HS-5 (cell line): ENCODE results near the gene UQCC2.
A peak's percentile ranks its signal among the peaks of the same experiment; 100 is the strongest.

Experiments
- DNase-seq: peaks from one replicate; pipeline ENCODE4 v3.0.0-alpha.2; 2012; ENCODE audit warnings: low read depth

The UQCC2 gene

DNA sequence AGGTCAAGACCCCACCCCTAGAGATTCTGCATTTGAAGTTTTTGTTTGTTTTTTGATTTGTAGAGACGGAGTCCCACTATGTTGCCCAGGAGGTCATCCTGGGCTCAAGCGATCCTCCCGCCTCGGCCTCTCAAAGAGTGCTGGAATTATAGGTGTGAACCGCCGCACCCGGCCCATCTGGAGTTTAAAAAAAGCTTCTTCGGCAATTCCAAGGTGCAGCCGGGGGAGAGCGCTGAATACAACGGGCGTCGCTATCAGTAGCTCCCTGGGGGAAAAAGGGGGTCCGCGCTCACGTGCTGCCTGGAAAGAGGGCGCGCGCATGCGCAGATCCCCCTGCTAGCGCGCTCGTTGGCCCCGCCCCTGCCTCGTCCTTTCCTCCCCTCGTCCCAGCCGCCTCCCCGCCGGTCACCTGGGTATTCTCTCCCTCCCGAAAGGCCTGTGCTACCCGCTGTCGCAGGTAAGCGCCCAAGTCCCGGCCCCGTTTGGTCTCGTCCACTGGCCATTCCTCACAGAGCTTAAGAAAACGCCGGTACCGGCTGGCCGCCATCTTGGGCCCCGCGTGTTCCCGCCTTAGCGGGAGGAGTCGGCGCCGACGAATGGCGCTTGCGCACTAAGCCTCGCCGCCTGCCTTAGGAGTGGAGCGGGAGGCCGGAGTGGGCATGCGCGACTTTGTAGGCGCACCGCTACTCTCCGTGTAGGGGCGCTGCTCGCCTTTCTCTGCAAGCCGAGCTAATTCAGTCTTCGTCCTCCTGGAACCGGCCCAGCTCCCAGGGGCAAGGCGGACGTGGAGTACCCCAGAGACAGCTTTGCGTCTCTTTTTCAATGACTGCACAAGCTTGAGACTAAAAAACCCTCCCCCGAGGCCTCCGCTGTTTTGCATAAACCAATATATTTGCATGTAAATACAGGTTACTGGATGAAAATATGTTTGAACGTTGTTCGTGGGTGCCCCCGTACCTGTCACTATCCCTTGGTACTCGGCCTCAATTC lies at the start of gene UQCC2:
TSS of gene UQCC2 (minus strand) at position 561 of the 990 bp plus-strand sequence. CDS start at position 547, 14 bp downstream.
- DNase-seq, result peak; percentile 85

DNA sequence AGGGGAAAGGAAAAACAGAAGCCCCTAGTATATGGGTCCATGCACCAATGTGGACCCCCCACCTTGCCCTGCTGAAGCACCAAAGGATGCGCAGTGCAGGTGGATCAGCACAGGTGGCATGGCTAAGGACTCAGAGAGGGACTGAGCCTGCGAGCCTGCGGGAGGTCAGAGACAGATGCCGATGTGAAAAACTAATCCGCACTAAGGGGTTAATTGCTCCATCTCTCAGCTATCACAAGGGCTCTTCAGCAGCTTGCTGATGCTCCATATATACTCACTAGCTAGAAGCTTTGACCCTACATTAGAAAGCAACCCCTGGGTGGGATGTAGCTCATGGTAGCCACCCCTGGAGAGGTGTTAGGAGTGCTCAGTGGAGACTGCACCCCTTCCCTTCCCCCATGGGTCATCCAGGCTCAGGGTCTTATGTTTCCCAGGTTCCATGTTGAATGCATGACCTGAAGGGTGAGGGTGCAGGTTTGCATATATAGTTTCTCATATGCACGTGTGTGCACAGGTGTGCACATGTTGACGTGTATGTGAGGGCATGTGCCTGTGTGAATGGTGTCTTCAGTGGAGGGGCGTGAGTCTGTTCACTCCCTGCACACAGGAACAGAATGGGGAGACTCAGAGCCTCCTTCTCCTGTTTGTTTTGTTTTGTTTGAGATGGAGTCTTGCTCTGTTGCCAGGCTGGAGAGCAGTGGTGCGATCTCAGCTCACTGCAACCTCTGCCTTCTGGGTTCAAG lies 48.6 kb upstream of the UQCC2 start:
- no peak for DNase-seq

DNA sequence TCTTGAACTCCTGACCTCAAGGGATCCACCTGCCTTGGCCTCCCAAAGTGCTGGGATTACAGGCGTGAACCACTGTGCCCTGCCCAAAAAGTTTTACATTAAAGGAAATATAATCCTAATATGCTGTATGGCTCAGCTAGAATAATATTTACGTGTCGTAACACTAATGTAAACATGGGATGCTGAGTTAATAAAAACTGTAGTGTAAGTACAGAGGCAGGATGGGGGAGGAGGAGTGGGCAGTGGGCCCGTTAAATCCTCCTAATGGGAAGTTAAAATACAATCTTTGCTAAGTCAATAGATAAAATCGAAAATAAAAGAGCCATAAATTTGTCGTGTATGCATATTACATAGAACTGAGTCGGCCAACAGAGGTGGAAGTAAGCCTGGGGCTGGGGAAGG lies 47.3 kb upstream of the UQCC2 start:
- no peak for DNase-seq

DNA sequence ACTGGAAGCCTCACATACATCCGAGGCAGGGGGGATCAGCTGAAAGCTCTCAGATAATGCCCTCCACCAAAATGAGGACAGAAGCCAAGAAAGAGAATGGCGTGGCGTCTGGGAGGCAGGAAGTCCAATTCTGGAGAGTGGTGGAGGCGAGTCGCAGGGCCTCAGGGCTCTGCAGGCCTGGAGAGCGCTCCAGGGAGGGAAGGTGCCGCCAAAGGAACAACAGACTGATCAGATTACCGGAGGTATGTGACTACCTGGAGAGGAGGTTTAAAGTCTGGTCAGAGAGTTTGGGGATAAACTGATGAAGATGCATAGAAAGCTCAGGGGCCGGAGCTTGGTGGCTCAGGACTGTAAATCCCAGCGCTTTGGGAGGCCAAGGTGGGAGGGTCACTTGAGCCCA lies 46.4 kb upstream of the UQCC2 start:
- no peak for DNase-seq

DNA sequence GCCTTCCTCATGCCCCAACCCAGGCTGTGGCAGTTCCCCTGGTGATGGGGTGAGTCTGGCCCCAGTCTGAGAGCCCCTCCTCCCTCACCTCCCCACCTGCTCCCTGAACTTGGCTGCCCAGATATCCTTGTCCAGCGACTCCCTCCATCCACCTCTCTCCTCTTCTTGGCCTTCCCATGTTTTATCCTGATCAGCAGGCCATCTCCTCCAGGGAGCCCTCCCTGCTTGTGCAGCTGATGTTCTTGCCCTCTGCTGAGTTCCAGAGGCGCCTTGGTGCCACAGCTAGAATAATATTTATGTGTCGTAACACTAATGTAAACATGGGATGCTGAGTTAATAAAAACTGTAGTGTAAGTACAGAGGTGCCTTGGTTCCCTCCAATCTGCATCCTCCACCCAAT lies 45.6 kb upstream of the UQCC2 start:
- DNase-seq, result no peak

DNA sequence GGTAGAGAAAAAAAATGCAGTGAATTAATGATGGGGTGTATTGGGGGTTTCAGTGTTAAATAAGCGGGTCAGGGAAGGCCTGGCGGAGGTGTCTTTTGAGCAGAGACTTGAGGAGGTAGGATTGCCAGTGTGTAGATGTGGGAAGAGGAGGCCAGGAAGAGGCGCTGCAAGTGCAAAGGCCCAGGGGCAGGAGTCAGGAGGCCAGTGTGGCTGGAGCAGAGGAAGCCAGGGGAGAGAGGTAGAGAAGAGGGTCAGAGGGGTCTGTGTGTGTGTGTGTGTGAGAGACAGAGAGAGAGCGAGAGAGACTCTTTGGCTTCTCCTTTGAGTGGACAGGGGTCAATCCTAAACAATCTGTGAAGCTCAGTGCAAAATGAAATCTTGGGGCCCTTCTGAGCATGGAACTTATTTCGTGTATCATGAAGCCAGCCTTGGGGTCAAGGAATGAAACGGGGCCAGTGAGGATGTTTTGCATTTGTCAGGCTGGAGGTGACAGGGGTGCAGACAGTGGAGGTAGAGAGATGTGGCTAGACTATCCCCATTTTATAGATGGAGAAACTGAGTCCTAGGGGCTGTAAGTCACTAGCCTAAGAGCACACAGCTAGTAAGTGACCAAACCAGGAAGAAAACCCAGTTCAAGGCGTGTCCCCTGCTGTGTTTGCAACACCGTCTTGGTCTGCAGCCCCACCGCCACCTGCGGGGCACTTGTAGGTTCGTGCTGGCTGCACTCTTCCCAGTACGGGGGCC lies 44.9 kb upstream of the UQCC2 start:
- no peak for DNase-seq

DNA sequence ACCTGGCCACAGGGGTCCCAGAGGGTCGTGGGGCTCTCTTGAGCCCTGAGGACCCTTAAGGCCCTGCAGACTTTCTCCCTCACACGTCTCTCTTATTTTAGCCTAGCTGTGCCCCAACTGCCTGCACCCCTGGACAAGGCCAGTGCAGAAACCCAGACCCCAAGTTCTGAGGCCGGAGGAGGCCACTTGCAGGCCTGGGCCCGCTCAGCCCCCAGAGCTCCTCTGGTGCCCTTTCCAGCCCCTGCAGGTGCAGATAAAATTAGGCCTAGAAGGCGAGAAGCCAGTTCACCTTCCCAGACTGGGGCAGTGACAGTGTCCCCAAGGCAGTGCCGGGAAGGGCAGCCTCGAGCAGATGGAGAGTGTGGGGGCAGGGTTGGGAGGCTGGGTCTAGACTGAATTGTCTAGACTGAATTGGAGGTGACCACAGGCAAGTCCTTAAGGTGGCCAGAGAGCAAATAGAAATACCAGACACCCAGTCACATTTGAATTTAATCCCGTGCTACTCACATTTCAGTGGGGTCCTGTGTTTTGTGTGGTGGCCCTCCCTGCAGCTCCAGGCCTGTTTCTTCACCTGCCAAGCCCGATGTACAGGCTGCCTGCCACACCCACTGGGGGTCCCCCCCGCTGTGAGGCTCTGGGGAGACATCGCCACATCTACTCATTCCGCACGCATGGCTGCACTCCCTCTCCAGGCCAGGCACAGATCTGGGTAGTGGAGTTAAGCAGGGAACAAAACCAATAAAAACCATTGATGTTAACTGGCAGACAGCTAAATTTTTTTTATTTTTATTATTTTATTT lies 43.8 kb upstream of the UQCC2 start:
- DNase-seq, result no peak

DNA sequence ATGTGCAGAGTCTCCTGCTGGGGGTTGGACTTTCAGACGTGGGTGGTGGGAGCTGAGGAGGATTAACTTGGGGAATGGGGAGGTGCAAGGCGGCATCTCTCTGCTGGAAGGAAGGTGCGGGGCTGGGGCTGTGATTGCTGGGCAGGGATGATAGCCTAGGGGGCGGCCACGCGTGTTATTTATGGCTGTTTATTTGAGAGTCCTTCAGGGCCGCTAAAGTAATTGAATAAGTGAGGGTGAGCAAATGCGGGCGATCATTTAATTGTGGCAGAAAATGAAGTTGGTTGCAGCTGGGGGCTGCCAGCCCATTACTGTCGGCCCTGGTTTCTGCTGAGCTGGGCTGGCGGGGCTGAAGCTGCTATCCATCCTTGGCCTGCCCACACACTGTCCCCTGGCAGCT lies 42.7 kb upstream of the UQCC2 start:
- DNase-seq, result no peak

DNA sequence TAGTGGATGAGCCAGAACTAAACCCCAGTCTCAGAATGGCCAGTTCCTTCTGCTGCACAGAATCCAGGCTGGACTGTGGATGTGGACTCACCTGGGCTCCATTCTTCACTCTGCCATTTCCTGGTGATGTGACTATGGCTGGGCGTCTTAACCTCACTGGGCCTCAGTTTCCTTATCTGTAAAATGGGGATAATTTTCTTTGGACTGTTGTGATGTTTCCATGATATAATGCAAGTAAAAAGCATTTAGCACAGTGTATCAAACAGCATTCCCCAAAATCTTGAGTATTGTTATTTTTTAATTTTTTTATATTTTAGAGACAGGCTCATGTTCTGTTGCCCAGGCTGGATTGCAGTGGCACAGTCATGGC lies 41.1 kb upstream of the UQCC2 start:
- DNase-seq, result no peak

DNA sequence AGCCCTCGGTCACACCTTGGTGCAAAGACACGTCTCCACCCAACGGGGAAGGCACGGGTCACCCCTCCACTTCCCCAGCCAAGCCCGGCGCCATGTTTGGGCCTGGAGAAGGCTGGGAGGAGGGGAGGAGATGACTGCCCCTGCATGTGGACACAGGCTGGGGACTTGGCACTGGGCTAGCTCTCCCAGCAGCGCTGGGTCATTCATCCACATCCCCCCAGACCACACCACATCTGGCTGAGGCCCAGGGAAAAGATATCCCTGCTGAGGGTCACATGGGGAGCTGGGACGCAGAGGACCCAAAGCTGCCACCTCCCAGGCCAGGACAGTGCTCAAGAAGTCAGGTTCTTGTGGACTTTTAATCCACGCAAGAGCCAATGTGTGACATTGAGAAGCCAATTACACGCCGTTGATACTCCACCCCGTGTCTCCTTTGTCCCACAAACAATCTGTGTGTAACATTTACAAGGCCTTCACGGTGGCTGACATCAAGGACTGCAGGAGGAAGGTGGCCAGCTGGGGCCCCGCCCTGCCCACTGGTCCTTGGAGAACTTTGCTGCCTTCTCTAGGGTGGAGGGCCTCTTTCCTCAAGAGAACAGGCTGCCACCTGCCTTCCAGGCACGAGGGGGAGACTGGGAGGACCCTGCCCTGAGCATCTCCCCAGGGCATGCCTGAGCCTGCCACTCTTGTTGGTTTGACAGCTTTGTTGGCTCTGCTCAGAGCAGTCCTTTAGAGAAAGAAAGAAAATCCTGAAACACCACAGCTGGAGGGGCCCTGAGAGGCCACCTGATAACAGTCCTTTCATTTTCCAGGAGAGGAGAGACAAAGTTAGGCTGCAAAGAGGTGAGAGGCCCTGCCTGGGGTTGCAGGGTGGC lies 40.5 kb upstream of the UQCC2 start:
- no peak for DNase-seq

DNA sequence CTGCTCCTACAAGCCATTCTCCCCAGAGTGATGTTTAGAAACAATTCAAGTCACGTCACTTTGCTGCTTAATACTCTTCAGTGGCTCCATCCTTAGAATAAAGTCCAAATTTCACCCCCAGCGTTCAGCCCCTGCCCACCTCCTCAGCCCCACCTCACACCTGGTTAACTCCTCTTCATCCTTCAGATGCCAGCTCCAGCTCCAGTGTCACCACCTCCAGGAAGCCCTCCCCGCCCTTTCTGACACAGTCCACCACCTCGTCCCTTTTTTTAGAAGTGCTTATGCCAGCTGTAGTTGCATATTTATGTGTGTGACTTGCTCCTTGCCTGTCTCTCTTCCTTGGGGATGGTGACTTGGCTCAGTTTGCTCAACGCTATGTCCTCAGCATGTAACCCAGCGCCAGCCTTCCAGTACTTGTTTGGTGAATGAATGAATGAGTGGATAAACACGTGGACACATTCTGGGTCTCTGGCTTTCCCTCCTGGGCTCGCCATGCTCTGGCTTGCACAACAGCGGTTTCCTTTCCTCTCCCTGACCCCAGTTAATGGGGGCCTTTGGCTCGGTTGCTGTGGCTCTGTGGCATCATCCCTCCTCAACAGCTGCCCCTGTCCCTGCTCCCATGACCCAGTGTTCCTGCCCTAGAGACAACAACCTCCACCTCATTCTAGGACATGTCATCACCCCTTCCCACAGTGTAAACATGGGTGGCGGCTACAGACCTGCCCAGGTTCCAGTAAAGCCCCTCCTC lies 38.9 kb upstream of the UQCC2 start:
- DNase-seq, result no peak

DNA sequence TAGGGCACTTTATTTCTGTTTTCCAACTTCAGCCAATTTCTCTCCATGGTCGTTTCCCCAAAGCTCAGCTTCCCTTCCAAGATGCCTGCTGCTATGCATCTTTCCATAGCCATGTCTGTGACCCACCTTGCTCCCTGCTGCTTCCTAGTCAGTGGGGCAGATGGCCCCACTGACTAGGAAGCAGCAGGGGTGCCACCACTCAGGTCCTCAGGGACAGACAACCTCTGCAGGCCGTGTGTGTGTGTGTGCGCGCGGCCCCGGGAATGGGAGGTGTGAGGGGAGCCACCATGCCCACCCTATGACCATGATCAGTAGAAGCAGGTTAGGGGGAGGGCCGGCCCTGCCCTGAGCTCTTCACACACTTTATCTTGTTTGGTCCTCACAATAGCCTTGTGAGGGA lies 37.9 kb upstream of the UQCC2 start:
- DNase-seq, result no peak

DNA sequence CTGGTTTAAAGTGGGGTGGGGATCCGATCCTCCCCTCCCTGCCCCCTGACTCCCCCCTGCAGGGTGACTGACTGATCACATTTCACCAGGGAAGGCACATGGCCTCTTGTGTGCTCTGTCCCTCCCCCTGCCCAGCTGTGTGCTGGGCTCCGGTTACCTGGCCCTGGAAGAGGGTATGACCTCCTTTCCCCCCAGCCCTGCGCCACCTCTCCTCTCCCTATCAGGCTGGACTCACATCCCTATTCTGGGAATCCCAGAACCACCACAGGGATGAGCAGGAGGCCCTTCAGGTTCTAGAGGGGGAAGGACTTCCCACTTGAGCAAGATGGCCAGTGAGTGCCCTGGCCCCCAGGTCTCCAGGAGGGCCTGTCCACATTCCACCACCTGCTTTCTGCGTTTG lies 37.3 kb upstream of the UQCC2 start:
- no peak for DNase-seq

DNA sequence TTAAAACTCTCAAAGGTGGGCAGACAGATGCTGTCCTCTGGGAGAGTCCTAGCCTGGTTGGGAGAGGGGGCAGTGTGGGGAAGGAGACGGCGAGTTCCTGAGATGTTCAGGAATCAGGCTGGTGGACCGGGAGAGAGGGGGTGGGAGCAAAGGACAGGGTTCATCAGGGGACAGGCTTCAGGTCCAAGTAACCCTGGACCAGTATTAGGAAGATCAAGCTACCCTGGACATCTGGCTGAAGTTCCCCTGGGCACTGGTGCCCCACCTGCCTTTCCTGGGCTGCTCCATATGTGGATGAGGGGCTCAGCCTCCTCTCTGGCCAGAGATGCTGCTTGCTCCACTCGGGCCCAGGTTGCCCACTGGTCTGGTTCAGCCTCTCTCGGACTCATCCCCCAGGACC lies 36.3 kb upstream of the UQCC2 start:
- DNase-seq, result no peak

DNA sequence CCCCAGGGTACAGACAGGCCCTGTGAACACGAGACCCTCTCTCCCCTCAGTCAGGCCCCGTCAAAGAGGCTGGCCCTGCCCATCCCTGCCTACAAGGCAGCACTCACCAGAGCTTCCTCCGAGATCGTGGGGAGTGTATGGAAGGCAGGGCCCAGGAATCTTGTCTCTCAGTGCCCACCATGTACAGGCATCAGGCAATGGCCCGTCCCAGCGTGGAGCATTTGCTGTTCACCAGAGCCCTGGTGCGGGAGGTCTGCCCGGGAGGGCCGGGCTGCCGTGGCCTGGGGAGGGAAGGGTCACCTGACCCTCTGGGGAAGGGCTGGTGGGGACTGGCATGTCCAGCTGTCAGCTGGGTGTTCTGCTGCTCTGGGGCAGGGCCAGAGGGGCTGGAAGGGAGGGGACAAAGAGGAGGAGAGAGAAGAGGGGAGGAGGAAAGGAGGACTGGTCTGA lies 35.2 kb upstream of the UQCC2 start, which contains the start of gene IP6K3:
TSS of gene IP6K3 (minus strand) at position 255 of the 450 bp plus-strand sequence. CDS start 11,429 bp downstream, outside the sequence.
- DNase-seq, result no peak

DNA sequence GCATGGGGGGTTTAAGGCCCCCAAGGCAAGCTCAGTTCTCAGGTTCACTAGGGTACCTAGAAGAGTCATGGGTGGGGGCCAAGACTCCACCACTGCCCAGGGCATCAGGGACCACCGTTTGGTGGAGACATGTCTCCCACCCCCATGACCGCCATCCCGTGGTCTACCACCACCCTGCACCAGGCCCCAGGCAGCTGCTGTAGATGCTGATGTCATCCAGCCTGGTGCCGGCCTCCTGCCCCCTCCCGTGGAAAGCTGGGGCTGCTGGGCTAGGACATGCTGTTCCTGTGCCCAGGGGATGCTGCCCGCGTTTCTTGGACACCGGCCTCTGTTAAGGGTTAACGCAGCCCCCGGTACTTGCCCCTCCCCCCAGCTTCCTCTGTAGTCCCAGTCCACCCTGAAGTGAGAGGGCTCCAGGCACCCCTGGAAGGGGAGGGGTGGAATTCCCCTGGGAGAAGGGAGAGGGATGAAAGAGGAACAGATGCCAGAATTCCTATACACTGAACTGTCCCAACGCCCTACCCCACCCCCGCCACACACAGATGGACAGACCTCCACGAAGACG lies 34.6 kb upstream of the UQCC2 start:
- no peak for DNase-seq

DNA sequence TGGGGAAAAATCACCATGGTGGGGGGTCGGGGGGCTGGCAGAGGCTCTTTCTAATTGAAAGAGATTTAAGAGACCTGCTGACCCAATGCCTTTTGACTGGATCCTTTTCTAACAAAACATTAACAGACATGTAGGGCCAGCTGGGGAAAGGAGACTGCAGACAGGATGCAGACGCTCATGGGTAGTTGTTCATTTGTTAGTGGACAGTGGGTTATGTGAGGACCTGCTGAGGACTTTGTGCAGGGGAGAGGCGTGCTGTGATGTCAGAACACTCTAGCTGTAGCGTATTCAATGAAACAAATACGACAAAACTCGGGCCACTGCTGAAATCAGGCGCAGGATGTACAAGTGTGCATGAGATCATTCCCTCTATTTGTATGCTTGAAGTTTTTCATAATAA lies 34.0 kb upstream of the UQCC2 start:
- DNase-seq, result no peak

DNA sequence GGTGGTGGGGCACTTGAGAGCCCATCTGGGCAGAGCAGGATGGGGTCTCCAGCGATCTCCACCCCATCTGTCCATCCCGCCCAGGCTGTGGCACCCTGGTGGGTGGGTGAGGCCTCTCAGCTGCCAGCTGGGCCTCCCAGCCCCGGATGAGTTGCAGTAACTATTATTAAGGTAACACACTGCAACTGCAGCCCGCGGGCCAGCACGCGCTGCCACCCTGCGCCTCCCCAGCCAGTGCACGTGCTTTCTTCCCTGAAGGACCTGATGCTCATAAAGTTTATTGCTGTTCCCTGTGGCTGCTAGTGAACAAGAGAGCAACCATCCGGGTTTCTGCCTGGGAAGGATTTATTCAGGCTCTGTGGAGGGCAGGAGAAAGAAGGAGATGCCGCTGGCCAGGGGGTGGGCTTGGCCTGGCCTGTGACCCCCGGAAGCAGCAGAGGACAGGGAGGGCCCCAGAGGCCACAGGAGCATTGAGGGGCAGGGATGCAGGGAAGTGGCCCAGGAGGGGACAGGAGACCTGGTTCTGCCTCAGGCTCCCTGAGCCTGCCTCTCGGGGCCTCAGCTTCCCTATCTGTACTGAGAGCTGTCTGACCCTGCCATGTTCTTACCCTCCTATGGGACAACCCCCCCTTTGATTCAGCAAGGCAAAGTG lies 33.5 kb upstream of the UQCC2 start:
- no peak for DNase-seq
